ENCODE data around the gene STEAP1.

GRCh38 chr7:90166153-90166552 is 11.9 kb downstream of the STEAP1 start:
- TF ChIP-seq POLR2A (IDR thresholded peaks at IDR 0.05) (no peak), CTCF (IDR thresholded peaks at IDR 0.05 in 8 of 11, conservative IDR thresholded peaks at IDR 0.05 in 3 of 11) (no peak)
